Smooth muscle cell (in vitro differentiated cells): Measurements from ENCODE around the gene PIAS1. TPM values are rescaled to one million over a fixed set of nuclear protein-coding genes. Genes with fewer than 3 reads are reported as not detected.

Experiments used
- DNase-seq: peaks from one replicate; lab custom pipeline; 2025; ENCODE audit not compliant: unreplicated experiment; lab: John Stamatoyannopoulos, UW
- H2AFZ ChIP-seq: fragments of 200-600 bp; sonication (generic); 2 replicates; pipeline ENCODE4 v1.6.0; 2016; ENCODE audit warnings: antibody characterized with exemption, low read depth, mild to moderate bottlenecking
- H3F3A ChIP-seq: fragments of 200-600 bp; sonication (generic); 2 replicates; pipeline ENCODE4 v1.6.0; 2017; ENCODE audit warnings: antibody characterized with exemption, low read depth
- H3K27ac ChIP-seq: fragments of 200-600 bp; sonication (generic); 2 replicates; pipeline ENCODE4 v1.5.1; 2016; ENCODE audit warnings: low read depth, mild to moderate bottlenecking
- H3K27me3 ChIP-seq: fragments of 200-600 bp; sonication (generic); 2 replicates; pipeline ENCODE4 v1.6.1; 2016; ENCODE audit warnings: low read depth, mild to moderate bottlenecking
- H3K36me3 ChIP-seq: fragments of 200-600 bp; sonication (generic); 2 replicates; pipeline ENCODE4 v1.5.1; 2016; ENCODE audit warnings: low read depth
- H3K4me1 ChIP-seq: fragments of 200-600 bp; sonication (generic); 2 replicates; pipeline ENCODE4 v1.5.1; 2016; ENCODE audit warnings: low read depth
- H3K4me2 ChIP-seq: fragments of 200-600 bp; sonication (generic); 2 replicates; pipeline ENCODE4 v1.6.0; 2016; ENCODE audit warnings: mild to moderate bottlenecking
- H3K4me3 ChIP-seq: fragments of 200-600 bp; sonication (generic); 2 replicates; pipeline ENCODE4 v1.5.1; 2016; ENCODE audit warnings: mild to moderate bottlenecking
- H3K79me2 ChIP-seq: fragments of 200-600 bp; sonication (generic); 2 replicates; pipeline ENCODE4 v1.6.0; 2016; ENCODE audit warnings: low read depth, mild to moderate bottlenecking
- H3K9ac ChIP-seq: fragments of 200-600 bp; sonication (generic); 2 replicates; pipeline ENCODE4 v1.6.0; 2016; ENCODE audit warnings: low read depth
- H3K9me3 ChIP-seq: fragments of 200-600 bp; sonication (generic); replicated peaks from 2 replicates; pipeline ENCODE4 v1.5.1; 2016; ENCODE audit warnings: low read depth
- H4K20me1 ChIP-seq: fragments of 200-600 bp; sonication (generic); 2 replicates; pipeline ENCODE4 v1.6.0; 2016; ENCODE audit warnings: low read depth
- WGBS: methylation state at CpG from one replicate; pipeline ENCODE4 v1.1.7; 2016; ENCODE audit warnings: low lambda C conversion rate; 5-methylcytosine and 5-hydroxymethylcytosine counted together
- polyA plus RNA-seq: library from polyadenylated mRNA; unstranded; fragments of >200 nt; fragmentation: Nextera tagmentation; extraction: Ambion mirVana; gene quantifications from 2 replicates; pipeline ENCODE4 v1.2.1, GENCODE V29; 2016
- total RNA-seq: library from RNA; depleted of rRNA; stranded (reverse); fragments of >200 nt; gene quantifications from 2 replicates; pipeline ENCODE4 v1.2.3, GENCODE V29; 2014
- TF ChIP-seq, protein P1 (sequence below): fragments of 200-600 bp; sonication (generic); IDR thresholded peaks from 2 replicates; pipeline ENCODE4 v1.5.1; 2017; ENCODE audit warnings: borderline replicate concordance, mild to moderate bottlenecking, antibody characterized with exemption; ENCODE audit not compliant: insufficient read depth, poor library complexity, severe bottlenecking

The PIAS1 gene
- total and polyA plus RNA-seq, 2 experiments from 2014 or later = 46.4 to 56.1 TPM

DNA sequence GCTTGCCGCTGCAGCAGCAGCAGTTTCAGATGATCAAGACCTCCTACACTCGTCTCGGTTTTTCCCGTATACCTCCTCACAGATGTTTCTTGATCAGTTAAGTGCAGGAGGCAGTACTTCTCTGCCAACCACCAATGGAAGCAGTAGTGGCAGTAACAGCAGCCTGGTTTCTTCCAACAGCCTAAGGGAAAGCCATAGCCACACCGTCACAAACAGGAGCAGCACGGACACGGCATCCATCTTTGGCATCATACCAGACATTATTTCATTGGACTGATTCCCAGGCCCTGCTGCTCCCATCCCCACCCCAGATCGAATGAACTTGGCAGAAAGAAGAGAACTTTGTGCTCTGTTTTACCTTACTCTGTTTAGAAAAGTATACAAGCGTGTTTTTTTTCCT is 133.4 kb downstream of the PIAS1 start:
- Histone ChIP-seq H3K4me3 (no peak overlapping the region), H3K9me3 (no peaks in the 10 kb centered on the region), H3F3A (no peaks in the 10 kb centered on the region), H3K4me1 (no peaks in the 10 kb centered on the region), H3K27me3 (no peaks in the 10 kb centered on the region), H3K79me2 (no peaks in the 10 kb centered on the region), H3K36me3 (peaks cover 13% of the 10 kb centered on the region), H4K20me1 (no peaks in the 10 kb centered on the region), H3K9ac (no peak overlapping the region), H3K4me2 (no peak overlapping the region), H2AFZ (no peak overlapping the region), H3K27ac (no peak overlapping the region)
- 93% methylated on average over 9 of the region's 9 CpGs for WGBS
- TF ChIP-seq, protein P1, sequence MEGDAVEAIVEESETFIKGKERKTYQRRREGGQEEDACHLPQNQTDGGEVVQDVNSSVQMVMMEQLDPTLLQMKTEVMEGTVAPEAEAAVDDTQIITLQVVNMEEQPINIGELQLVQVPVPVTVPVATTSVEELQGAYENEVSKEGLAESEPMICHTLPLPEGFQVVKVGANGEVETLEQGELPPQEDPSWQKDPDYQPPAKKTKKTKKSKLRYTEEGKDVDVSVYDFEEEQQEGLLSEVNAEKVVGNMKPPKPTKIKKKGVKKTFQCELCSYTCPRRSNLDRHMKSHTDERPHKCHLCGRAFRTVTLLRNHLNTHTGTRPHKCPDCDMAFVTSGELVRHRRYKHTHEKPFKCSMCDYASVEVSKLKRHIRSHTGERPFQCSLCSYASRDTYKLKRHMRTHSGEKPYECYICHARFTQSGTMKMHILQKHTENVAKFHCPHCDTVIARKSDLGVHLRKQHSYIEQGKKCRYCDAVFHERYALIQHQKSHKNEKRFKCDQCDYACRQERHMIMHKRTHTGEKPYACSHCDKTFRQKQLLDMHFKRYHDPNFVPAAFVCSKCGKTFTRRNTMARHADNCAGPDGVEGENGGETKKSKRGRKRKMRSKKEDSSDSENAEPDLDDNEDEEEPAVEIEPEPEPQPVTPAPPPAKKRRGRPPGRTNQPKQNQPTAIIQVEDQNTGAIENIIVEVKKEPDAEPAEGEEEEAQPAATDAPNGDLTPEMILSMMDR = no peak
- DNase-seq = no peak

DNA sequence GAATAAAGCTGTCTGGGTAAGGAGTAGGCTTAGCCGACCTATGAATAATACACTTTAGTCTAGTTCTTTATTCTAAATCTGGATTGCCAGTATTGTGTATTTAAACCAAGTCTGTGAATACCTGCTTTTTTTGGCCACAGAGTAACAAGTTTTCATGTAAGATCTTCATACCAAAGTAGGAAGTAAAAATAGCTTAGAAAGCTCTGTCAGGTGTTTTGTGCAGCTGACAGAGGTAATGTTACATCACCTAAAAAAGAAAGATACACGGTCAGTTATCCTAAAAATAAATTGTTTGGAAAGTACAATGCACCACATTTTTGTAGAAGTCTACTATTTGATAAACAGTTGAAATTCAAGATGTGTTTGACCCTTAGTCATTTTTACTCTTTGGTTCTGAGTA is 134.5 kb downstream of the PIAS1 start:
- no peaks in the 10 kb centered on the region for H3K79me2 ChIP-seq
- no peaks in the 10 kb centered on the region for H4K20me1 ChIP-seq
- H3K4me2 ChIP-seq = no peak overlapping the region
- H3K9ac ChIP-seq = no peak overlapping the region
- H2AFZ ChIP-seq = no peak overlapping the region
- no peaks in the 10 kb centered on the region for H3K4me1 ChIP-seq
- TF ChIP-seq, protein P1 = no peak
- no peaks in the 10 kb centered on the region for H3F3A ChIP-seq
- H3K9me3 ChIP-seq = no peaks in the 10 kb centered on the region
- peaks cover 13% of the 10 kb centered on the region for H3K36me3 ChIP-seq
- no peak overlapping the region for H3K27ac ChIP-seq
- no peaks in the 10 kb centered on the region for H3K27me3 ChIP-seq
- DNase-seq = no peak
- no peak overlapping the region for H3K4me3 ChIP-seq
- 98% methylated on average over 2 of the region's 2 CpGs for WGBS

DNA sequence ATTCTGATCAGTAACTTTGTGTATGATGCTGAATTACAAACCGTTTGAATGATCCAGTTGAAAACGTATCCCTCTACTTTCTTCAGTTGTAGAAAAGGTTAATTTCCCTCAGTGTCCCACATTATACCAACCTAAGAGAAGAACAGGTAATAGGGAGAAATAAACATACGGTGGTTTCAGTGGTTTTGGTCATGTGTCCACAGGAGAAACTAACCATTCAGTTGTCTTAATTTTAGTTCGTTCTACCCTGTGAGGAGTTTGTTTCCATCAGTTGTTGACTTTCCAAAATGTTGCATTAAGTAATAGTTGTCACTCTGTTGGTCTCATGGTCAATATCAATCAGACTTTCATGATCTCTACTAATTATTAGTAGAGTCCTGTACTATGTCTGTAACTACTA is 135.9 kb downstream of the PIAS1 start:
- no peak overlapping the region for H3K4me2 ChIP-seq
- no peaks in the 10 kb centered on the region for H3K79me2 ChIP-seq
- no peak overlapping the region for H3K27ac ChIP-seq
- H3K4me1 ChIP-seq = no peaks in the 10 kb centered on the region
- H3F3A ChIP-seq = no peaks in the 10 kb centered on the region
- no peak for DNase-seq
- H3K4me3 ChIP-seq = no peak overlapping the region
- peaks cover 13% of the 10 kb centered on the region for H3K36me3 ChIP-seq
- H4K20me1 ChIP-seq = no peaks in the 10 kb centered on the region
- H3K27me3 ChIP-seq = no peaks in the 10 kb centered on the region
- 98% methylated on average over 4 of the region's 4 CpGs for WGBS
- H3K9ac ChIP-seq = no peak overlapping the region
- no peak overlapping the region for H2AFZ ChIP-seq
- TF ChIP-seq, protein P1 = no peak
- no peaks in the 10 kb centered on the region for H3K9me3 ChIP-seq

DNA sequence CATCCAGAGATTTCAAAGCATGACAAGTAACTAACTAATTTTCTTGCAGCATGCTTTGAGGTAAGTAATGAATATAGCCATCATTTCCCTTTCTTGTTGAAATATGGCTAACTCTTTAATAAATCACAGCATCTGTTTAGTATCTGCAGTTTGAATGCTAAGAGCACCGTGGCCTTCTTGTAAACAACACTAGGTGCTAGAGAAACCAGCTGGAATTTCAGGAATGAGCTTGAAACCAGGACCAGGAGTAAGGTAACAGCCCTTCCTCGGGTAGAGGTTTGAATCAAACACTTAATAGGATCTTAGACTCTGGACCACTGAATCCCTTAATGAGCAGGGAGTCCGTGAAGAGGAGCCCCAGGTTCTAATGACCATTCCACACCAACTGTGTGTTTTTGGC is 137.4 kb downstream of the PIAS1 start:
- 46% methylated on average over 3 of the region's 3 CpGs for WGBS

More for the DNA sequence above, 137.4 kb downstream of the PIAS1 start:
- TF ChIP-seq, protein P1 = no peak
- Histone ChIP-seq H3K9me3 (no peaks in the 10 kb centered on the region), H4K20me1 (no peaks in the 10 kb centered on the region), H3K27me3 (no peaks in the 10 kb centered on the region), H2AFZ (no peak overlapping the region), H3K27ac (no peak overlapping the region), H3K4me3 (no peak overlapping the region), H3K9ac (no peak overlapping the region), H3K4me1 (no peaks in the 10 kb centered on the region), H3F3A (no peaks in the 10 kb centered on the region), H3K36me3 (peaks cover 13% of the 10 kb centered on the region), H3K4me2 (no peak overlapping the region), H3K79me2 (no peaks in the 10 kb centered on the region)
- no peak for DNase-seq
